Mucosa of rectum (tissue), 2 donors: ENCODE data around the gene IL12RB1.
A peak's percentile ranks its signal among the peaks of the same experiment; 100 is the strongest.
"Not testable (repeated sequence)": the region's sequence is repeated elsewhere in the genome, so short reads cannot be mapped to it uniquely, and the experiment has no call there.

Experiments used
- H3K27ac ChIP-seq, 2 donors: one replicate each; pipeline ENCODE4 v1.7.0; 2013; ENCODE audit warnings: inconsistent platforms in 2 of 2, low read depth in 2 of 2, low read length in 2 of 2
- H3K27me3 ChIP-seq, 2 donors: one replicate each; pipeline ENCODE4 v1.7.0; 2013; ENCODE audit warnings: low read length in 2 of 2; ENCODE audit not compliant: control insufficient read depth in 2 of 2, insufficient read depth in 2 of 2
- H3K36me3 ChIP-seq, 2 donors: one replicate each; pipeline ENCODE4 v1.7.0; 2013; ENCODE audit warnings: low read length in 2 of 2; ENCODE audit not compliant: control insufficient read depth in 2 of 2, insufficient read depth in 2 of 2
- H3K4me1 ChIP-seq, 2 donors: one replicate each; pipeline ENCODE4 v1.7.0; 2013; ENCODE audit warnings: low read length in 2 of 2, mild to moderate bottlenecking in 1 of 2; ENCODE audit not compliant: control insufficient read depth in 2 of 2, insufficient read depth in 2 of 2
- H3K4me3 ChIP-seq, 2 donors: one replicate each; pipeline ENCODE4 v1.7.0; 2013; ENCODE audit warnings: low read length in 2 of 2
- H3K9ac ChIP-seq, 2 donors: one replicate each; pipeline ENCODE4 v1.7.0; 2013; ENCODE audit warnings: low read length in 2 of 2, low read depth in 1 of 2, mild to moderate bottlenecking in 1 of 2
- H3K9me3 ChIP-seq, 2 donors: one replicate each; pipeline ENCODE4 v1.7.0; 2013; ENCODE audit warnings: low read length in 2 of 2; ENCODE audit not compliant: control insufficient read depth in 2 of 2
- donor health status: healthy.
- donor health status: Normal muscosa, but diverticular disease.

IL12RB1 gene

DNA sequence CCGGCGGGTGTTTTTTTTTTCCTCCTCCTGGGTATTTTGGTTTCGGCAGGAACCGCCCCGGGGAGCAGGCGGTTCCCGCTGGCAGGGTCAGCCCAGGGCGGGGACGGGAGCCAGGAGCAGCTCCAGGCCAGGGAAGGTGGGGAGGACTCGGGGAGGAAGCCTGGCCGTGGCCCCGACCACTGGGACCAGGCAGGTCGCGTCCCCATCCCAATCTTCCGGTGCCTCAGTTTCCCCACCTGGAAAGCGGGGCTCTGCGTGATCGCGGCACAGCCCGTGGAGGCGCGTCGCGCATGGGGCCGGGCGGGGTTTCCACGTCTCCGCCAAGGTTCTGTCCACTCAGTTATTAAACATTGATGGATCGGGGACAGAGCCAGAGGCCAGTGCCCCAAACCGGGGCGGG, 34.8 kb downstream of the IL12RB1 start:
- H3K27ac ChIP-seq: no peak overlapping the region
- H3K4me3 ChIP-seq: no peak overlapping the region
- no peaks in the 10 kb centered on the region for H3K36me3 ChIP-seq
- H3K9ac ChIP-seq: no peak overlapping the region
- H3K9me3 ChIP-seq: no peaks in the 10 kb centered on the region
- H3K4me1 ChIP-seq: peaks cover 6 to 7% of the 10 kb centered on the region in 2 donors
- no peaks in the 10 kb centered on the region for H3K27me3 ChIP-seq

DNA sequence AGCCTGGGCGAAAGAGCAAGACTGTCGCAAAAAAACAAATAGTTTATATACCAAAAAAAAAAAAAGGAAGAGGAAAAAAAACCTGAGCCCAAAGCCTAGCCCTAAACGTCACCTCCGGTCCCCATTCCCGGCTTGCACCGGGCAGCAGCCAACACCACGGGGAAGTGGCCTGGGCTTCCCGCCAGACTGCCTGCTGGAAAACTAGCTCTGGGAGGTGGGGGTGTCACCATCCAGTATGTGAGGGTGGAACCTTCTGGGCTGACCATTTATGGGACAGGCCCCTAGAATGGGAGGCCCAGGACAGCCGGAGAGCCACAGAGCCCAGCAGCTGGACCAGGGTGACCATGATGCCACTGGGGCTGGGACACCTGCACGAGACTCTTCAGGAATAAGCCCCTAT, 37.3 kb downstream of the IL12RB1 start:
- no peak overlapping the region for H3K4me3 ChIP-seq
- H3K27me3 ChIP-seq: no peaks in the 10 kb centered on the region
- H3K27ac ChIP-seq: peak overlapping the region; percentile 61 to 71
- H3K9ac ChIP-seq: no peak overlapping the region
- no peaks in the 10 kb centered on the region for H3K9me3 ChIP-seq
- H3K4me1 ChIP-seq: peaks cover 13 to 17% of the 10 kb centered on the region in 2 donors
- no peaks in the 10 kb centered on the region for H3K36me3 ChIP-seq

DNA sequence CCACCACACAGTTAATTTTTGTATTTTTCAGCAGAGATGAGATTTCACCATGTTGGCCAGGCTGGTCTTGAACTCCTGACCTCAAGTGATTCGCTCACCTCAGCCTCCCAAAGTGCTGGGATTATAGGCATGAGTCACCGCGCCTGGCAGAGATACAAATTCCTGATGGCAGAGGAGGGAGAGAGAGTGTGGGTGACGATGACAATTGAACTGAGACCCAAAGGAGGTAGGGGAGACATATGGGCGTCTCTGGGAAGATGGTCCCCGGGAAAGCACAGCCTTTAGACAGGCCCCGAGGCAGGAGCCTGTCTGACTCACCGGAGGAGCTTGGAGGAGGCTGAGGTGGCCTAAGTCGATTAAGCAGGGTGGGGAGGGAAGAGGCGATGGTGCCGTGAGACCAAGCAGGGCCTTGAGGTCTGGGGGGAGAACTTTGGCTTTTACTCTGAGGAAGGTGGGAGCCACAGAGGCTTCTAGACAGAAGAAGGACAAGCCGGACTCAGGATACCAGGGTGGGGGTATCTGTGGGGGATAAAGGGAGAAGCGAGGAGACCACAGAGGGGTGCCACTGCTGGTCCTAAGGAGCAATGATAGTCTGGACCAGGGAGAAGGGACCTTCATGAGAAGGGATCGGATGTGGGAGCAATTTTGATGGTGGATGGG, 40.5 kb downstream of the IL12RB1 start:
- H3K9me3 ChIP-seq: no peaks in the 10 kb centered on the region
- H3K27me3 ChIP-seq: no peaks in the 10 kb centered on the region
- H3K36me3 ChIP-seq: no peaks in the 10 kb centered on the region
- H3K9ac ChIP-seq: no peak overlapping the region
- H3K27ac ChIP-seq: no peak overlapping the region
- H3K4me1 ChIP-seq: peaks cover 13 to 17% of the 10 kb centered on the region in 2 donors
- no peak overlapping the region for H3K4me3 ChIP-seq

DNA sequence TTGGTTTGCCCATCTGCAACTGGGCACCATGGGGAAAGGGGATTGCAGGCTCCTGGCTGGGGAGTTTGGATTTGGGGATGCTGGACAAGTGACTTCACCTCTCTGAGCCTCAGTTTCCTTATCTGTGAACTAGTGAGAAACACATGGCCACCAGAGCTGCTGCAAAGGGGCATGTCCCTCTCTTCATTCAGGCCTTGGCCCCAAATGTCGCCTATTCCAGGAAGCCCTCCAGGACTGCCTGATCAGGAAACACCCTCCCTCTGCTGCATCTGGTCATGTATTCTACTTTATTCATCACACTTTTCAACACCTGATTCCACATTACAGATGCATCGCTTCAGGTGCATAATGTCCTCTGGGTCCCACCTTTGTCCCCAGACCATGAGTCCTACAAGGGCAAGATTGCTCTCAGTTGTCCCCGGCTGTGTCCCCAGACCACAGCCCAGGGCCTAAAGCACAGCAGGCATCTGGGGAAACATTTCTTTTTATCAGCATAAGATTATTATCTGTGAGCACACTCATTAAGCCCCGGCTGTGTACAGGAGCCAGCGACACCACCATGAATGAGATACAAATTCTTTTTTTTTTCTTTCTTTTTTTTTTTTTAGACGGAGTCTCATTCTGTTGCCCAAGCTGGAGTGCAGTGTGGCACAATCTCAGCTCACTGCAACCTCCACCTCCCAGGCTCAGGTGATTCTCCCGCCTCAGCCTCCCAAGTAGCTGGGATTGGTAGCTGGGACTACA, 41.3 kb downstream of the IL12RB1 start:
- H3K4me1 ChIP-seq: peaks cover 13 to 17% of the 10 kb centered on the region in 2 donors
- H3K9me3 ChIP-seq: peaks cover 0 to 2% of the 10 kb centered on the region in 2 donors
- H3K36me3 ChIP-seq: no peaks in the 10 kb centered on the region
- no peaks in the 10 kb centered on the region for H3K27me3 ChIP-seq
- peak overlapping the region; percentile 67 to 72 for H3K27ac ChIP-seq
- H3K9ac ChIP-seq: peak overlapping the region; percentile 67 to 70
- H3K4me3 ChIP-seq: peak overlapping the region; percentile 56 to 68

DNA sequence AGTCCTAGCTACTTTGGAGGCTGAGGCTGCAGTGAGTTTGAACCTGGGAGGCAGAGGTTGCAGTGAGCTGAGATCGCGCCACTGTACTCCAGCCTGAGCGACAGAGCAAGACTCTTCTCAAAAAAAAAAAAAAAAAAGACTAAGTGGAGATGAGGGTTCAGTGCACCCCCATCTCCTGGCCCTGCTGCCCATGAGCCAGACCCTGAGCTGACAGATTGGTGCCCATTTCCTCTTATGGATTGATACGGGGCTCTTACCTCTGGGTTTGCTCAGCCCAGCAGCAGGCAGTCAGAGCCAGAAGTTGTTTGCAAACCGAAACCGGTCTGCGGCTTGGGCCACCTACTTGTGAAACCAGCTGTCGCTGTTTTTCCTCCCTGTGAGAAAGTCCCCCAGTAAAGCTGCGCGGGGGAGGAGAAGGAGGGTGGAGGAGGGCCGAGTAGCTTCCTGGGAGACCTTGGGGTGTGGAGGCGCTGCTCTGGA, 41.9 kb downstream of the IL12RB1 start:
- H3K4me1 ChIP-seq: peaks cover 13 to 17% of the 10 kb centered on the region in 2 donors
- H3K36me3 ChIP-seq: no peaks in the 10 kb centered on the region
- no peaks in the 10 kb centered on the region for H3K27me3 ChIP-seq
- peak overlapping the region; percentile 67 to 70 for H3K9ac ChIP-seq
- peak overlapping the region; percentile 56 to 68 for H3K4me3 ChIP-seq
- peak overlapping the region; percentile 67 to 72 for H3K27ac ChIP-seq
- peaks cover 0 to 2% of the 10 kb centered on the region in 2 donors for H3K9me3 ChIP-seq

DNA sequence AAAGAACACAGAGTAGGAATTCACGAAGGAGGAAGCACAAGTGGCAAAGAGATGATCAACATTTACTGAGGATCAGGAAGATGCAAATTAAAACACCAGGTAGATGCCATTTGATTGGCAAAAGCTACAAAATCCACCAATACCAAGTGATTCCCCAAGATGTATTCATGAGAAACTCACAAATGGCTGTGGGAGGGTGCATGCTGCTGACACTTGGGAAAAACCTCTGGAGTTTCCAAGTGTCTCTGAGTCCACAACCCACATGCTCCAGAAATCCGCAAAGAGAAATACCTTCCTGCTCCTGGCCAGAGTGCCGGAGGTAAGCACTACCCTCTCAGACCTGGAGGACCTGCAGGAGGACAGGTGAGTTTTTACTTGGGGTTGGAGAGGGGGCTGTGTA, 43.1 kb downstream of the IL12RB1 start:
- peaks cover 0 to 2% of the 10 kb centered on the region in 2 donors for H3K9me3 ChIP-seq
- H3K9ac ChIP-seq: no peak overlapping the region
- H3K27me3 ChIP-seq: no peaks in the 10 kb centered on the region
- H3K4me3 ChIP-seq: no peak overlapping the region
- H3K36me3 ChIP-seq: no peaks in the 10 kb centered on the region
- H3K4me1 ChIP-seq: peaks cover 10 to 13% of the 10 kb centered on the region in 2 donors
- no peak overlapping the region for H3K27ac ChIP-seq

DNA sequence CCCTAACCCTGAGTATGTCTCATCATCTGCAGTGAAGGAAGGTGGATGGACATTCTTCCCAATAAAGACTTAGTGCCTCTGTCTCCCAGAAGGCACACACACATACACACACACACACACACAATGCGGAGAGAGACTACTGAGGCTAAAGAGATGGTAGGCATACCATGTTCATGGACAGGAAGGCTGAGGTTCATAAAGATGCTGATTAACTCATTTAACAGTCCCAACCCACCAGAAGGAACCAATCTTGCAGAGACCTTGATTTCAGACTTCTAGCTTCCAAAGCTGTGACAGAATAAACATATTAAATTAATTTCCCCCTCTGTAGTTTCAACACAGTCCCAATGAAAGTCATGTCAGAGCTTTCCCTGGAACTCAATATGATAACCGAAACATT, 45.7 kb downstream of the IL12RB1 start:
- H3K36me3 ChIP-seq: no peaks in the 10 kb centered on the region
- H3K27me3 ChIP-seq: no peaks in the 10 kb centered on the region
- H3K9ac ChIP-seq: no peak overlapping the region
- no peak overlapping the region for H3K4me3 ChIP-seq
- H3K27ac ChIP-seq: no peak overlapping the region
- H3K4me1 ChIP-seq: peaks cover 6 to 11% of the 10 kb centered on the region in 2 donors
- H3K9me3 ChIP-seq: peaks cover 0 to 2% of the 10 kb centered on the region in 2 donors

DNA sequence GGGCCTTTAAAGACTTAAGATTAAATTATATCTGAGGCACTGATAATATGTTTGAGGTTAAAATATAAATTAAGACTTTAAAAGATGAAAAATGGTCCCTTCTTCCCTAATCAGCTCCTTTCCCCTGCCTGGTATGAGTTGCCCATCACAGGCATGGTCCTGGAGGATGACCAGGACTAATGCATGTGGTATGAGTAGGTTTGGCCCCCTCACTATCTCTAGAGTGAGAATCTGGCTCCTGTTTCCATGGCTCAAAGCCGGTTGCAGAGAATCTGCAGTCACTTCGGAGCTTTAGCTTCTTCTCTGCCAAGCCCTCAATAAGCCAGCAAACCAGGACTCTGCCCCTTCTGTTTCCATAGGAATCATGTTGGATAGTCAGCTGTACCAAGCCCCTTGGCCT, 54.6 kb downstream of the IL12RB1 start:
- not testable (repeated sequence) for H3K9me3 ChIP-seq, H3K4me3 ChIP-seq, H3K27me3 ChIP-seq, H3K27ac ChIP-seq, H3K36me3 ChIP-seq, H3K9ac ChIP-seq
- H3K4me1 ChIP-seq: peaks cover 0 to 11% of the 10 kb centered on the region in 2 donors

DNA sequence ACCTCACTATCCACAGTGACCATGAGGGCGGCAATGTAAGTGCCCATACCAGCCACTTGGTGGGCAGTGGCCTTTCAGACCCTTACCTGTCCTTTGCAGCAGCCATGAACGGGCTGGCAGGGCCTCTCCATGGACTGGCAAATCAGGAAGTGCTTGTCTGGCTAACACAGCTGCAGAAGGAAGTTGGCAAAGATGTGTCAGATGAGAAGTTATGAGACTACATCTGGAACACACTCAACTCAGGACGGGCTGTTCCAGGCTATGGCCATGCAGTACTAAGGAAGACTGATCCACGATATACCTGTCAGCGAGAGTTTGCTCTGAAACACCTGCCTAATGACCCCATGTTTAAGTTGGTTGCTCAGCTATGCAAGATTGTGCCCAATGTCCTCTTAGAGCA, 55.3 kb downstream of the IL12RB1 start:
- H3K9me3 ChIP-seq, H3K9ac ChIP-seq, H3K27me3 ChIP-seq, H3K36me3 ChIP-seq, H3K4me3 ChIP-seq: not testable (repeated sequence)
- peak overlapping the region in 1 of 2 donors; percentile 53 for H3K27ac ChIP-seq
- peaks cover 0 to 12% of the 10 kb centered on the region in 2 donors for H3K4me1 ChIP-seq

DNA sequence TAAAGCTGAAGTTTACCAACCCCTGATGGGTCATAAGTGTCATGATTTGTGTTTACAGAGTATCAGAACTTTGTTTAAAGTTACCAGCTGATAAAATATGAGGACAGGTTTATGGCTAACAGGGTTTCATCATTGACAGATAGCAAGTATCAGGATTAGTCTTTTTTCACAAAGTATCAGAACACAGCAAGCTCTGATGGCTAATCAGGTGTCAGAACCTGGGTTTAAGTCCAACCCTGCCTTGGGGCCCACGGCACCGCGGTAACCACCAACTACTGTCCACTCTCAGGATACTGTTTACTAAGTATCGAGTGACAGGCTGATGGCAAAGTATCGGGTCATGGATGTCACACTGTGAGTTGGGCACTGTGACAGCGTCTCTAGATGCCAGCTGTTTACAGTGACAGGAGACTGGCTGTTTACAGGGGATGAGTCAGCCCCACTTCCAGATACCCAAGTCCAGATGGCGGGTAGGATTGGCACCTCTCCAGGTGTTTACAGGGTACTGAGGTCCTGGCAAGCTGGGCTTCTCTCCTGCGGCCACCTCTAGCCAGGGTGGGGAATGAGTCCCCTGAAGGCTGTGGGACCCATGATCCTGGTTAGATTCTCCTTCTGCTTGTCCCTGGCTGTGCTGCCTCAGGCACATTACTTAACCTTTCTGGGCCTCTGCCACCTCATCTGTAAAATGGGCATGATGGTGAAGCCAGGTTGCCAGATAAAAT, 57.0 kb downstream of the IL12RB1 start:
- H3K4me3 ChIP-seq: no peak overlapping the region
- no peaks in the 10 kb centered on the region for H3K9me3 ChIP-seq
- H3K27me3 ChIP-seq: no peaks in the 10 kb centered on the region
- H3K36me3 ChIP-seq: no peaks in the 10 kb centered on the region
- peak overlapping the region in 1 of 2 donors; percentile 43 for H3K27ac ChIP-seq
- H3K4me1 ChIP-seq: peaks cover 0 to 12% of the 10 kb centered on the region in 2 donors
- H3K9ac ChIP-seq: no peak overlapping the region
